NCI-H82 (cell line): ENCODE data around the gene GCNT2.
"Not testable (repeated sequence)": the region's sequence is repeated elsewhere in the genome, so short reads cannot be mapped to it uniquely, and the experiment has no call there.

Experiments
- DNase-seq: peaks from one replicate; lab custom pipeline; 2025; lab: John Stamatoyannopoulos, UW

The GCNT2 gene

DNA sequence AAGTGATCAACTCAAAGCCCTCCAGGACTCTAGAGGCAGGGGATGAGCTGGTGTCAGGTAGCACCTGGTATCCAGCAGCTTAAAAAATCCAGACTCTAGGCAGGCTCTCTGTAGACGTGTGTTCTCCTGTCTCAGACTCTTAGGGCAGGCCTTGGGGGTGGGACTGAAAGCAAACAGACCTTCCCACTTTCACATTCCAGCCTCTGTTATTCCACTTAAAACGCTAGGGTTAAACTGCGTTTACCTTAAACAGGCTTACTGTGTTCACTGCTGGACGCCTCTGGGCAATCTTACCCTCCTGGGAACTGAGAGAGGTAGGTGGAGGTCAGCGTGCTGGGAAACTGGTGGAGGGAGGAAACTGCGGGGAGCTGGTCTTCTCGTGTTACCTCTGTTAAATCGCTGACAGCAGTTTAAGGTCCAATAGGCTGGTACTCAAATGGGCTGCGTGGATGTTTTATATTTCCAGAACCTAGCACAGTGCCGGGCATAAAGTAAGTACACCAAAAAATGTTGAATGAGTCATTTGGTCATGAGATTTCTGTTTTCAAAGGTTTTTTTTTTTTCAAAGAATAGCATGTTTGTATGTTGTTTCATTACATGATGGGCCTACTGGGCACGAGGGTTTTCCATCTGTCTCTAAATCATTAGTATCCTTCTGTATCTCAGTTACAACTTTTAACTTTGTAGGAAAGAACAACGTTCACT is at the start of gene GCNT2:
Gene GCNT2, plus strand, starts transcription at position 248 of the 705 bp plus-strand sequence. CDS start 7,561 bp downstream, outside the sequence.
- DNase-seq: peak; percentile 23

DNA sequence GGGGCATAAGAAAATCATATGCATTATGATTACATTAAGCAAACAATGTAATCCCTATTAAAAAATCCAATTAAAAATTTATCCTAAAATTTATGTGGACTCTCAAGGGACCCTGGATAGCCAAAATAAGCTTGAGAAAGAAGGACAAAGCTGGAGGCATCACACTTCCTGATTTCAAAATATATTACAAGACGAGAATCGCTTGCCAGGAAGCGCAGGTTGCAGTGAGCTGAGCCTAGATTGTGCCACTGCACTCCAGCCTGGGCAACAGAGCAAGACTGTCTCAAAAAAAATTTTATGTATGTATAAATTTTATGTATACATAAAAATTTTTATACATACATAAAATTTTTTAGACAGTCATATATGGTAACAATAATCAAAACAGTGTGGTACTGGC is 48.5 kb upstream of the GCNT2 start:
- DNase-seq: no peak

DNA sequence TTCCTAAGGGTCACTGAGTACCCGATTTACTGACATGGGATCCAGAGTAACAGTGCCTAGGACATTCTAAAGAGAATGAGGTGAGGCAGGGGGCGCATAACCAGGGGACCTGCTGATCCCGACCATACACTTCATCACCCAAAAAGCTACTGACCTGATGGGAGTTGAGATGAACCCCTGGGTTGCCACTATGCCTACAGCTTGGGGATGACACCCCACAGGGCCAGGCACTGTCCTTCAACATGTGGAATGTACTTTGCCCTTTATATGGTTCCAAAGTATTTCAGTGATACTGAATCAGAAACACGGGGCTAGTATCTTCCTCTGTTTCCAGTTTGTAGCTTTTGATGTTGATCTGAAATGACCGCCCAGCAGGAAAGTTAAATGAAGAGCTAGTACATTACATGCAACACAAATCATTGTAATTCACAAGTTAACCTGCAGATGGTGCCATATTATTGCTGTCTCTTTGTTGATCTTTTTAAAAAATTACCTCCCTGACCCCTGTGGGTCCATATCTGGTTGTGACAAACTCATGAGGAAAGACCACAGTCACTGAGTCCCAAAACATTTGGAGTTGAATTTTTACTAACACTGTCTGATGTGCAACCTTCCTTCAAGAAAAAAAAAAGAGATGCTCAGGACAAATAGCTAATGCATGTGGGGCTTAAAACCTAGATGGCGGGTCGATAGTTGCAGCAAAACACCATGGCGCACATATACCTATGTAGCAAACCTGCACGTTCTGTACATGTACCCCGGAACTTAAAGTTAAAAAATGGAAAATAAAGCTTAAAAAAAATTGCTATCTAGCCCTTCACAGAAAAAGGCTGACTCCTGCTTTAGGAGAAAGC is 42.7 kb upstream of the GCNT2 start:
- peak; percentile 73 for DNase-seq

DNA sequence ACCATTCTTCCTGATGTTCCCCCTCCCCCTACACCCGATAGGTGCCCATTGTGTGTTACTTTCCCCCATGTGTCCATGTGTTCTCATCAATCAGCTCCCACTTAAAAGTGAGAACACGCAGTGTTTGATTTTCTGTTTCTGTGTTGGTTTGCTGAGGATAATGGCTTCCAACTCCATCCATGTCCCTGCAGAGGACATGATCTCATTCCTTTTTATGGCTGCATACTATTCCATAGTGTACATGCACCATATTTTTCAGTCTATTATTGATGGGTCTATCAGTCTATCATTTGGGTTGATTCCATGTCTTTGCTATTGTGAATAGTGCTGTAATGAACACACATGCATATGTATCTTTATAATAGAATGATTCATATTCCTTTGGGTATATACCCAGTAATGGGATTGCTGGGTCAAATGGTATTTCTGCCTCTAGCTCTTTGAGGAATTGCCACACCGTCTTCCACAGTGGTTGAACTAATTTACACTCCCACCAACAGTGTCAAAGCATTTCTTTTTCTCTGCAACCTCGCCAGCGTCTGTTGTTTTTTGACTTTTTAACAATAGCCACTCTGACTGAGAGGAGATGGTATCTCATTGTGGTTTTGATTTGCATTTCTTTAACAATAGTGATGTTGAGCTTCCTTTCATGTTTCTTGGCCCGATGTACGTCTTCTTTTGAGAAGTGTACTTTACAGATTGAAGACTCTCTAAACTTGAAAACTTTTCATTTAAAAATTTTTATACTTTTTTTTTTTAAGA is 41.0 kb upstream of the GCNT2 start:
- no peak for DNase-seq

DNA sequence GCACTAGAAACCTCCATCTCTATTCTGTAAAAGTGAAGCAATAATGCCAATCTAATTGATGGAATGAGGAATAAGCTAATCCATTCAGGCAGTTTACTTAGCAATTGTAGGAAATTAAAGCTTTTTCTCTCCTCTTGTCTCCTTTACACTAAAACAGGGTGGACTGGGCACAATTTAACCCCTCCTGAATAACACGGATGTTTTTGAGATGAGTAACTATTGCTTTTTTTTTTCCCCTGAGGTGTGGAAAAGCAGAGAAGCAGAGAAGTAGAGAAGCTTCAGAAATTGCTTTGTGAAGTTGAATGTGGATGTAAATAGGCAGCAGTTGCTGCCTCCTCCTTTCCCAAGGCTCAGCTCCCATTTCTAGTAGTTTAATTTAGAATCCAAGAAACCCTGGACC is 40.0 kb upstream of the GCNT2 start:
- DNase-seq: no peak

DNA sequence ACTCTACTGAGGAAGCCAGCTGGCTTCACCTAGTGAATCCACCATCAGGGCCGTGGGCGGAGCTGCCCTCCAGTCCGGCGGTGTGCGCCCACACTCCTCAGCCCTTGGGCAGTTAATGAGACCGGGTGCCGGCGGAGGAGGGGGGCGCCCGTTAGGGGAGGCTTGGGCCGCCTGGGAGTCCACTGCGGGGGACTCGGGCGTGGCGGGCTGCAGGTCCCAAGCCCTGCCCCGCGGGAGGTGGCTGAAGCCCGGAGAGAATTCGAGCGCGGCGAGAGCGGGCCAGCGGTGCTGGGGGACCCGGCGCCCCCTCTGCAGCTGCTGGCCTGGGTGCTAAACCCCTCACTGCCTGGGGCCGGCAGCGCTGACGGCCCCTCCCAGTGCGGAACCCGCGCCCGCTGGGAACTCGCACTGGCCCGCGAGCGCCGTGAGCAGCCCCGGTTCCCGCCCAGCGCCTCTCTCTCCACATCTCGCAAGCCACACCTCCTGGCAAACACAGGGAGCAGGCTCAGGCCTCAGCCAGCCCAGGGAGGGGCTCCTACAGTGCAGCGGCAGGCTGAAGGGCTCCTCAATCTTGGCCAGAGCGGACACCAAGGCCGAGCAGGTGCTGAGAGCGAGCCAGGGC is 38.4 kb upstream of the GCNT2 start:
- DNase-seq: no peak

DNA sequence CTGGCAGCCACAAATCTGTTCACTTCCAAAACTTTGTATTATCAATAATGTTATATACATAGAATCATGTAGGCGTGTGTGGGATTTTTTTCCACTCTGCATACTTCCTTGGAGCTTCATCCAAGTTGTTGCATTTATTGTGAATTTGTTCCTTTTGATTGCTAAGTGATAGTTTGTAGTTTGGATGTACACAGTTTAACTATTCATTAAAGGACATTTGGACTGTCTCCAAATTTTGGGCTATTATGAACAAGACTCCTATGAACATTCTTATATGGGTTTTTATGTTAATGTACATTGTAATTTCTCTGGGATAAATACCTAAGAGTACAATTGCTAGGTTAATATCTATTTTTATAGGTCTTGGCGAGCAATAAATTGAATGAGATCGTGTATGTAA is 36.2 kb upstream of the GCNT2 start:
- DNase-seq: no peak

DNA sequence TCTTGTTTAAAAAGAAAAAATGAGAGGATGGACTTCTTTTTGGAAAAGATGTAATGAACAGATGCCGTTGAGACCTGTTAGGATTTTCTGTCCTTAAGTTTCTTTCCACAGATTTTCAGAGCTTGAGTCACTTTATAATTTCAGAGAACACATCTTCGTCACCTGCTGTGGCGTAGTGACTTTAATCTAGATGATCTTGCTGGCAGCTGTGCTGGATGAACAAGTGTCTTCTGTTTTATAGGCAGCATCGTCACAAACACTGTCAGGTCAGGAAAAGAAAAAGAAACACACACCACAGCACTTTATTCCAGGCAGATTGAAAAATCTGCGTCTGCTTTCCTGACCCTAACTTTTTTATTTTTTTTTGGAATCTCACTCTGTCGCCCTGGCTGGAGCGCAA is 35.7 kb upstream of the GCNT2 start:
- no peak for DNase-seq

DNA sequence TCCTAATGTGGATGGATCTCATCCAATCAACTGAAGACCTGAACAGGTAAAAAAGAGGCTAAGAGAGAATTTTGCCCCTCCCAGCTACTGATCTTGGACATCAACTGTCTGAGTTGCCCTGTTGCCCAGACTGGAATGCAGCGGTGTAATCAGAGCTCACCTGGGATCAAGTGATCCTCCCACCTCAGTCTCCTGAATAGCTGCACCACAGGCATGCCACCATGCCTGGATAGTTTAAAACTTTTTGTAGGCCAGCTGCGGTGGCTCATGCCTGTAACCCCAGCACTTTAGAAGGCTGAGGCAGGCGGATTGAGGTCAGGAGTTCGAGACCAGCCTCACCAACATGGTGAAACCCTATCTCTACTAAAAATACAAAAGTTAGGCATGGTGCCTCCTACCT is 34.9 kb upstream of the GCNT2 start:
- DNase-seq: no peak

DNA sequence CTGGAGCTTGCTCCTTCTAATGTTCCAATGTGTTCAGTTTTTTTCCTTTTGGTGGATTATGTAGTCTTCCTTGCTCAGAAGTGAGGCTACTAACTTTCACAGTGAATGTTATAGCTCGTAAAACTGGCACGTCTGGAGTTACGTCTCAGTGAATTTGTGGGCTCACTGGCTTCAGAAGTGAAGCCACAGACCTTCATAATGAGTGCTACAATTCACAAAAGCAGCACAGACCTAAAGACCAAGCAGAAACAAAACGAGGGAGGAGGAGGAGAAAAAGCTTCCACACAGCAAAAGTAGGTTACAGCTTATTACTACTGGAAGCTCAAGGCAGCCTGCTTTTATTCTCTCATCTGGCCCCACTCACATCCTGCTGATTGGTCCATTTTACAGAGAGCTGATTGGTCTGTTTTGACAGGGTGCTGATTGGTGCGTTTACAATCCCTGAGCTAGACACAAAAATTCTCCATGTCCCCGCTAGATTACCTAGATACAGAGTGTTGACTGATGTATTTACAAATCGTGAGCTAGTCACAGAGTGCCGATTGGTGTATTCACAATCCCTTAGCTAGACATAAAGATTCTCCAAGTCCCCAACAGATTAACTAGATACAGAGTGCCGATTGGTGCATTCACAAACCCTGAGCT is 34.1 kb upstream of the GCNT2 start:
- not testable (repeated sequence) for DNase-seq

DNA sequence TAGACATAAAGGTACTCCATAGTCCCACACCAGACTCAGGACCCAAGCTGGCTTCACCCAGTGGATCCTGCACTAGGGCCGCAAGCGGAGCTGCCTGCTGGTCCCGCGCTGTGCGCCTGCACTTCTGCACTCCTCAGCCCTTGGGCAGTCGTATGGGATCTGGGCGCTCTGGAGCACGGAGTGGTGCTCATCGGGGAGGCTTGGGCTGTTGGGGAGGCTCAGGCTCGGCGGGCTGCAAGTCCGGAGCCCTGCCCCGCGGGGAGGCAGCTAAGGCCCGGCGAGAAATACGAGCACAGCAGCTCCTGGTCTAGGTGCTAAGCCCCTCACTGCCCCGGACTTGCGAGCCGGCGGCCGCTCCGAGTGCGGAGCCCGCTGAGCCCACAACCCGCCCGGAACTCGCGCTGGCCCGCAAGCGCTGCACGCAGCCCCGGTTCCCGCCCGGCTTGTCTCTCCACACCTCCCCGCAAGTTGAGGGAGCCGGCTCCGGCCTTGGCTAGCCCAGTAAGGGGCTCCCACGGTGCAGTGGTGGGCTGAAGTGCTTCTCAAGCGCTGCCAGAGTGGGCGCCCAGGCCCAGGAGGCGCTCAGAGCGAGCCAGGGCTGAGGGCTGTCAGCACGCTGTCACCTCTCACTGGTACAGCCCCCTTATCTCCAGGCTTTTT is 33.4 kb upstream of the GCNT2 start:
- no peak for DNase-seq

DNA sequence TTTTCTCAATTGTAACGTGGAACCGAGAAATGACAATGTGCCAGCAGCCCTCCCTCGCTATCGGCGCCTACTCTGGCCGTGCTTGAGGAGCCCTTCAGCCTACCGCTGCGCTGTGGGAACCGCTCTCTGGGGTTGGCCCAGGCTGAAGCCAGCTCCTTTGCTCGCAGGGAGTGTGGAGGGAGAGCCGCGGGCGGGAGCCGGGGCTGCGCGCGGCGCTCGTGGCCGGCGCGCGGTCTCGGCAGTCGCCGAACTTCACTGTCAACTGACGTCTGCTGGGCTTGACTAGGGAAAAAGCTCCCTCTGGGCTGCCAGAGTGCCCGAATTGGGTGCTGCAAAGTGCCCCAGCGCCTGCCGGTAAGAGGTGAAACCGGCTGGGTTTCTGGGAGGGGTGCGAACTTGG is 29.7 kb upstream of the GCNT2 start:
- no peak for DNase-seq

DNA sequence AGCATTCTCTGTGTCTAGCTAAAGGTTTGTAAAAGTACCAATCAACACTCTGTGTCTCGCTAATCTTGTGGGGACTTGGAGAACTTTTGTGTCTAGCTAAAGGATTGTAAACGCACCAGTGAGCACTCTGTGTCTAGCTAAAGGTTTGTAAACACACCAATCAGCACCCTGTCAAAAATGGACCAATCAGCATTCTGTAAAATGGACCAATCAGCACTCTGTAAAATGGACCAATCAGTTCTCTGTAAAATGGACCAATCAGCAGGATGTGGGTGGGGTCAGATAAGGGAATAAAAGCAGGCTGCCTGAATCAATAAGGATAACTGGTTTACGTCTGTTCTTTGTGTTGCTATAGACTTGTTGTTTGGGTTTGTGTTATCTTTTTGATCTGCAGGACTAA is 29.2 kb upstream of the GCNT2 start:
- not testable (repeated sequence) for DNase-seq

DNA sequence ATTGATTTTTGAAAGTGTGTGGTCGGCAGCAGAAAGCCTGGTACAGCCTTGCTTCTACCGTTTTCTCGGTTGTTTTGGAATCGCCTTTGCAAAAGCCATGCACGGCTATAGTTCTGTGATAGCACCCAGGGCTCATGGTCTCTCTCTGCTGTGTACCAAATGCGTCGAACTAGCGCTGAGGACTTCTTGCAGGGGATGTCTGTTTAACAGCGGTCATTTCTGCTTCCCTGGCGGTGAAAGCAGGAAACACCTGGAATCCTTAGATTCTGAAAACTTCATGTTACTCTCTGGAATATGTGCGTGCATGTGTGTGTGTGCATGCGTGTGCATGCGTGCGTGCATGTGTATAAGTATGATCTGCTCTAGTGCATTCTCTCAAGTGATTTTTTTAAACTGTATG is 26.1 kb upstream of the GCNT2 start:
- DNase-seq: no peak

DNA sequence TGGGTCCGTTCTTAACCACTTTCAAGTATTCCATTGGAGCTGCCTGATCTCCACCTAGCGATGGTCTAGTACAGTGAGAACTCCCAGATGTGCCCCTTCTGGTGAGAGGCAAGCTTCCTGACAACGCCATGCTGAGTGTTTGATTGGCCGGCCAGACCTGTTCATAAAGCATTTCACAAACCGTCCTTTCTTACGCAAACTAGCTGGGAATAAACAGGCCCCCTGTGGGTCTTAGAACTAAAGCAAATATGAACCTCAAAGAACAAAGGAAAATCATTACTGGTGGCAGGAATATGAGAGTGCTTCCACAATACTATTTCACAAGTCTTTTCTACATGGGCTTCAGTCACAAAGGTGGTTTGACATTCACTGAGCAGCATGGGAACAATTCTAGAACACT is 15.6 kb upstream of the GCNT2 start:
- DNase-seq: no peak

DNA sequence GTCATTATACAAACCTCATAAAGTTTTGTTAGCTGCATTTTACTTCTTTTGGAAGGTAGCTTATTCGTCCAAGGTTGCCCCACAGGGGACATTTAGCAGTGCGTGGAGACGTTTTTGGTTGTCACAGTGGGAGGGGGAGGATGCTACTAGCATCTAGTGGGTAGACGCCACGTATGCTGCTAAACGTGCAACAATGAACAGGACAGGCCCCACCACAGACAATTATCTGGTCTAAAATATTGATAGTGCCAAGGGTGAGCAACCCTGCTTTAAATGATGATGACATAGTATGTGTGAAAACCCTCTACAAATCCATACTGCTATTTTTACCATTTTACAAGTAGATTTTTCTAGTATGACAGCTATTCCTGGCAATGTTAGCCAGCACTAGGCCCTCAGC is 13.9 kb upstream of the GCNT2 start:
- DNase-seq: no peak

DNA sequence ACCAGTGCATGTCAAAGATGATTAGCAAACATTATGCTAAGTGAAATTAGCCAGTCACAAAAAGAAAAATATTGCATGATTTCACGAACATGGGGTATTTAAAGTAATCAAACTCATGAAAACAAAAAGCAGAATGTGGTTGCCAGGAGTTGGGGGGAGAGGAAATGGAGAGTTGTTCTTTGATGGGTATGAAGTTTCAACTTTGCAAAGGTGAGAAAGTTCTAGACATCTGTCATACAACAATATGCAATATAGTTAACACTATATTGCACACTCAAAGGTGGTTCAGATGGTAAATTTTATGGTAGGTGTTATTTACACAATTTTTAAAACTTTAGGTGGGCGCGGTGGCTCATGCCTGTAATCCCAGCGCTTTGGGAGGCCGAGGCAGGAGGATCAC is 13.4 kb upstream of the GCNT2 start:
- DNase-seq: no peak

DNA sequence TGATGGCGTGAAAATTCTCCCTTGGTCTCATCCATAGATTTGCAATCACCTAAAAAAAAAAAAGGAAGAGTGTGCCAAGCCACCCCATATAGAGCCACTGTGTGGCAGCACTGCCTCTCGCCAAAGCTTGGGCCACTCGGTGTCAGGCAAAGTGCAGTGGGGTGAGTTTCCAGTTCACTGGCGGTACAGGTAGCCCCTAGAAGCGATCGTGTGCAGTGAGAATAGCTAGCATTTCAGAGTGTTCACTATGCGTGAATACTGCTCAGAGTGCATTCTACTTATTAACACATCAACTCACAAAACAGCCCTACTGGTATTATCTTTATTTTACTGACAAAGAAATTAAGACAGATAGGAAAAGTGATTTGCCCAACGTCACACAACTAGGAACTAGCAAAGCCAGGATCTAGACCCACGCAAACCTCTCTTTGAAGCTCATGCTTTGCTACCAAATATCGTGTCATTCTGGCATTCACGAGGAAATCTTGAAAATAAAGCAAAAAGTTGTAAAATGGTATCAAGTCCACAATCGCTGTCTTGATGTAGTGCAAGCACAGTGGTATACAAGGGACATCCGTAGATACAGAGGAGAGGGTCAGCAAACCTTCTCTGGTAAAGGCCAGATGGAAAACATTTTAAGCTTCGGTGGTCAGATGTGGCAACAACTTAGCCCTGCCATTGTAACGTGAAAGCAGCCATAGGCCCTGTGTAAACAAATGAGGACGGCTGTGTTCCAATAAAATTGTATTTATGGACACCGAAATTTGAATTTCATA is 10.4 kb upstream of the GCNT2 start:
- DNase-seq: peak; percentile 72

DNA sequence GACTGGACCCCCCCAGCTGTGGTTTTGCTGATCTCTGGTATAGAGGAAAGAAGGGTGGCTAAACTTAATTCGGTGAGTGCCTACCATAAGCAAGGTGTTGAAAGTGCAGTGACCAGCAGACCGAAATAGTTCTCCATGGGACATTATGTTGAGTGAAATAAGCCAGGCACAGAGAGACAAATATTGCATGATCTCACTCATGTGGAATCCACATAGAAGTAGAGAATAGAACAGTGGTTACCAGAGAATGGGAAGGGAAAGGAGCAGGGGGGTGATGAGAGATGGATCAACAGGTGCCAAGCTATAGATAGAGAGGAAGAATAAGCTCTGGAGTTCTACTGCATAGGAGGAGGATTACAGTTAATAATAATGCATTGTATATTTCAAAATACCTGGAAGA is 9.7 kb upstream of the GCNT2 start:
- DNase-seq: no peak

DNA sequence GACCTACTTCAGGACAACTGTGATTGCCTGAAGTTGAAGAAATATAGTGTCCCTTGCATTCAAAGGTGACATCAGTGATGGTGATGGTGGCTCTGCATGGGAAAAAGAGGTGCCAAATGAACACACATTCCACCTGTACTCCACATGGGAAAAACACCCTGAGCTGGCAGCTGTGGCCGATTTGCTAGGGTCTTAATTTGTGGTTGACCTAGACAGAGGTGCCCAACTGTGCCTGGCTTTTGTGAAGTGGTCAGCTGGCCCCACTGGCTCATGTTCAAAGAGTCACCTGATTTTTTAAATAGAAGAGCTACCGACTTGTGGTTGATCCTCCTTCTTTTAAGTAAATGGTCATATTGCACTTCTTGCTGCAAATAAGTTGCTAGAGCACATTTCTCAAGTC is 7.6 kb upstream of the GCNT2 start:
- no peak for DNase-seq
